SJSA1 (cell line): ENCODE data around the gene CSRNP2. TPM values are rescaled to one million over a fixed set of nuclear protein-coding genes. Genes with fewer than 3 reads are reported as not detected.
A peak's percentile ranks its signal among the peaks of the same experiment; 100 is the strongest.
"Not testable (repeated sequence)": the region's sequence is repeated elsewhere in the genome, so short reads cannot be mapped to it uniquely, and the experiment has no call there.

ENCODE experiments used
- DNase-seq, 2 experiments: peaks; one replicate each; pipeline ENCODE4 v3.0.0-alpha.2; 2015 to 2020; ENCODE audit warnings: low spot score in 2 of 2, low read depth in 1 of 2
- H3K27ac ChIP-seq: fragments of 250-450 bp; sonication (Bioruptor Pico); 2 replicates; pipeline ENCODE4 v1.5.1; 2020; ENCODE audit warnings: mild to moderate bottlenecking, moderate library complexity
- H3K27me3 ChIP-seq: fragments of 250-450 bp; sonication (Bioruptor Pico); replicated peaks from 2 replicates; pipeline ENCODE4 v1.5.1; 2020; ENCODE audit warnings: mild to moderate bottlenecking, moderate library complexity
- H3K36me3 ChIP-seq: fragments of 250-450 bp; sonication (Bioruptor Pico); 2 replicates; pipeline ENCODE4 v1.5.1; 2020; ENCODE audit warnings: mild to moderate bottlenecking
- H3K4me1 ChIP-seq: fragments of 250-450 bp; sonication (Bioruptor Pico); replicated peaks from 2 replicates; pipeline ENCODE4 v1.6.1; 2021; ENCODE audit warnings: mild to moderate bottlenecking
- H3K4me3 ChIP-seq: fragments of 250-450 bp; sonication (Bioruptor Pico); 2 replicates; pipeline ENCODE4 v1.5.1; 2020; ENCODE audit warnings: mild to moderate bottlenecking
- H3K9me3 ChIP-seq: fragments of 250-450 bp; sonication (Bioruptor Pico); replicated peaks from 2 replicates; pipeline ENCODE4 v1.5.1; 2020; ENCODE audit warnings: mild to moderate bottlenecking
- total RNA-seq: library from RNA; depleted of rRNA; stranded (reverse); fragments of >200 nt; shearing (Covaris generic); gene quantifications from 2 replicates; pipeline ENCODE4 v1.2.3, GENCODE V29; 2014

Gene CSRNP2
- total RNA-seq, 1 experiment from 2014 or later = 29.0 TPM

GRCh38 chr12:51090705-51091229 lies 7.4 kb upstream of the CSRNP2 start:
- H3K4me3 ChIP-seq = no peak overlapping the region
- H3K9me3 ChIP-seq = no peaks in the 10 kb centered on the region
- H3K36me3 ChIP-seq = peaks cover 12% of the 10 kb centered on the region
- DNase-seq = no peak
- no peak overlapping the region for H3K27ac ChIP-seq
- H3K4me1 ChIP-seq = no peaks in the 10 kb centered on the region
- no peaks in the 10 kb centered on the region for H3K27me3 ChIP-seq

- H3K4me1 ChIP-seq = no peaks in the 10 kb centered on the region
- peaks cover 5% of the 10 kb centered on the region for H3K36me3 ChIP-seq
- H3K4me3 ChIP-seq = no peak overlapping the region
- no peaks in the 10 kb centered on the region for H3K9me3 ChIP-seq
- no peak overlapping the region for H3K27ac ChIP-seq
- H3K27me3 ChIP-seq = no peaks in the 10 kb centered on the region
- no peak for DNase-seq
Observed at GRCh38 chr12:51087818-51088217, 4.4 kb upstream of the CSRNP2 start.

- H3K27ac ChIP-seq = no peak overlapping the region
- no peaks in the 10 kb centered on the region for H3K27me3 ChIP-seq
- H3K9me3 ChIP-seq = no peaks in the 10 kb centered on the region
- H3K4me3 ChIP-seq = no peak overlapping the region
- H3K36me3 ChIP-seq = peaks cover 11% of the 10 kb centered on the region
- DNase-seq = no peak
- H3K4me1 ChIP-seq = peaks cover 4% of the 10 kb centered on the region
Observed at GRCh38 chr12:51086933-51087332, 3.5 kb upstream of the CSRNP2 start.

- Histone ChIP-seq H3K9me3 (no peaks in the 10 kb centered on the region), H3K4me3 (no peak overlapping the region), H3K27me3 (no peaks in the 10 kb centered on the region), H3K27ac (no peak overlapping the region), H3K36me3 (peaks cover 14% of the 10 kb centered on the region), H3K4me1 (peaks cover 11% of the 10 kb centered on the region)
- DNase-seq = no peak
Observed at GRCh38 chr12:51085757-51086156, 2.4 kb upstream of the CSRNP2 start.

GRCh38 chr12:51082561-51083125 lies 753 bp downstream of the CSRNP2 start:
- H3K4me1 ChIP-seq = peaks cover 11% of the 10 kb centered on the region
- peaks cover 27% of the 10 kb centered on the region for H3K36me3 ChIP-seq
- DNase-seq = peak in 1 of 2 experiments; percentile 59
- H3K27me3 ChIP-seq = no peaks in the 10 kb centered on the region
- peak overlapping the region; percentile 81 for H3K4me3 ChIP-seq
- no peaks in the 10 kb centered on the region for H3K9me3 ChIP-seq
- H3K27ac ChIP-seq = peak overlapping the region; percentile 74

GRCh38 chr12:51081421-51081820 lies 2.0 kb downstream of the CSRNP2 start:
- H3K4me1 ChIP-seq = peaks cover 11% of the 10 kb centered on the region
- H3K27me3 ChIP-seq = no peaks in the 10 kb centered on the region
- no peaks in the 10 kb centered on the region for H3K9me3 ChIP-seq
- no peak overlapping the region for H3K4me3 ChIP-seq
- H3K27ac ChIP-seq = no peak overlapping the region
- H3K36me3 ChIP-seq = peaks cover 36% of the 10 kb centered on the region
- no peak for DNase-seq

GRCh38 chr12:51080136-51080535 lies 3.3 kb downstream of the CSRNP2 start:
- Histone ChIP-seq H3K4me1 (peaks cover 11% of the 10 kb centered on the region), H3K27me3 (no peaks in the 10 kb centered on the region), H3K27ac (no peak overlapping the region), H3K4me3 (no peak overlapping the region), H3K9me3 (no peaks in the 10 kb centered on the region), H3K36me3 (peaks cover 49% of the 10 kb centered on the region)
- DNase-seq = no peak

GRCh38 chr12:51078866-51079265 lies 4.5 kb downstream of the CSRNP2 start:
- Histone ChIP-seq H3K36me3 (peaks cover 60% of the 10 kb centered on the region), H3K4me1 (peaks cover 11% of the 10 kb centered on the region)
- H3K27ac ChIP-seq, H3K27me3 ChIP-seq, H3K9me3 ChIP-seq, DNase-seq, H3K4me3 ChIP-seq: not testable (repeated sequence)

GRCh38 chr12:51078346-51078745 lies 5.0 kb downstream of the CSRNP2 start:
- H3K27ac ChIP-seq, H3K9me3 ChIP-seq, H3K27me3 ChIP-seq, DNase-seq, H3K4me3 ChIP-seq: not testable (repeated sequence)
- Histone ChIP-seq H3K36me3 (peaks cover 64% of the 10 kb centered on the region), H3K4me1 (peaks cover 11% of the 10 kb centered on the region)

GRCh38 chr12:51077930-51078329 lies 5.5 kb downstream of the CSRNP2 start:
- H3K4me3 ChIP-seq = no peak overlapping the region
- H3K27ac ChIP-seq = no peak overlapping the region
- no peaks in the 10 kb centered on the region for H3K27me3 ChIP-seq
- peaks cover 11% of the 10 kb centered on the region for H3K4me1 ChIP-seq
- H3K9me3 ChIP-seq = no peaks in the 10 kb centered on the region
- DNase-seq = no peak
- peaks cover 64% of the 10 kb centered on the region for H3K36me3 ChIP-seq

GRCh38 chr12:51076236-51076930 lies 7.0 kb downstream of the CSRNP2 start:
- no peak overlapping the region for H3K27ac ChIP-seq

GRCh38 chr12:51075390-51075789 lies 8.0 kb downstream of the CSRNP2 start:
- Histone ChIP-seq H3K27ac (no peak overlapping the region), H3K27me3 (no peaks in the 10 kb centered on the region)

More at GRCh38 chr12:51076236-51076930, 7.0 kb downstream of the CSRNP2 start:
- Histone ChIP-seq H3K27me3 (no peaks in the 10 kb centered on the region), H3K4me3 (no peak overlapping the region), H3K9me3 (no peaks in the 10 kb centered on the region), H3K36me3 (peaks cover 69% of the 10 kb centered on the region), H3K4me1 (peaks cover under 1% of the 10 kb centered on the region)
- DNase-seq = no peak

GRCh38 chr12:51071663-51072062 lies 11.7 kb downstream of the CSRNP2 start:
- no peak for DNase-seq
- Histone ChIP-seq H3K4me3 (no peak overlapping the region), H3K27ac (no peak overlapping the region), H3K4me1 (no peaks in the 10 kb centered on the region), H3K9me3 (no peaks in the 10 kb centered on the region), H3K27me3 (no peaks in the 10 kb centered on the region), H3K36me3 (peaks cover 90% of the 10 kb centered on the region)

More at GRCh38 chr12:51075390-51075789, 8.0 kb downstream of the CSRNP2 start:
- Histone ChIP-seq H3K4me3 (no peak overlapping the region), H3K4me1 (no peaks in the 10 kb centered on the region), H3K36me3 (peaks cover 73% of the 10 kb centered on the region), H3K9me3 (no peaks in the 10 kb centered on the region)
- no peak for DNase-seq

GRCh38 chr12:51070004-51070403 lies 13.4 kb downstream of the CSRNP2 start:
- peaks cover 88% of the 10 kb centered on the region for H3K36me3 ChIP-seq
- no peaks in the 10 kb centered on the region for H3K4me1 ChIP-seq
- no peaks in the 10 kb centered on the region for H3K27me3 ChIP-seq
- H3K9me3 ChIP-seq = no peaks in the 10 kb centered on the region
- DNase-seq = no peak
- H3K27ac ChIP-seq = no peak overlapping the region
- no peak overlapping the region for H3K4me3 ChIP-seq
